Epithelial cell of umbilical artery (primary cell): ENCODE results near the gene GAD2. TPM values are rescaled to one million over a fixed set of nuclear protein-coding genes. Genes with fewer than 3 reads are reported as not detected.

Experiments used
- total RNA-seq: library from RNA; depleted of rRNA; stranded (reverse); fragments of >200 nt; gene quantifications from 2 replicates; pipeline ENCODE4 v1.2.3, GENCODE V29; 2014

GAD2 gene
- total RNA-seq: not detected in 2 replicates

DNA sequence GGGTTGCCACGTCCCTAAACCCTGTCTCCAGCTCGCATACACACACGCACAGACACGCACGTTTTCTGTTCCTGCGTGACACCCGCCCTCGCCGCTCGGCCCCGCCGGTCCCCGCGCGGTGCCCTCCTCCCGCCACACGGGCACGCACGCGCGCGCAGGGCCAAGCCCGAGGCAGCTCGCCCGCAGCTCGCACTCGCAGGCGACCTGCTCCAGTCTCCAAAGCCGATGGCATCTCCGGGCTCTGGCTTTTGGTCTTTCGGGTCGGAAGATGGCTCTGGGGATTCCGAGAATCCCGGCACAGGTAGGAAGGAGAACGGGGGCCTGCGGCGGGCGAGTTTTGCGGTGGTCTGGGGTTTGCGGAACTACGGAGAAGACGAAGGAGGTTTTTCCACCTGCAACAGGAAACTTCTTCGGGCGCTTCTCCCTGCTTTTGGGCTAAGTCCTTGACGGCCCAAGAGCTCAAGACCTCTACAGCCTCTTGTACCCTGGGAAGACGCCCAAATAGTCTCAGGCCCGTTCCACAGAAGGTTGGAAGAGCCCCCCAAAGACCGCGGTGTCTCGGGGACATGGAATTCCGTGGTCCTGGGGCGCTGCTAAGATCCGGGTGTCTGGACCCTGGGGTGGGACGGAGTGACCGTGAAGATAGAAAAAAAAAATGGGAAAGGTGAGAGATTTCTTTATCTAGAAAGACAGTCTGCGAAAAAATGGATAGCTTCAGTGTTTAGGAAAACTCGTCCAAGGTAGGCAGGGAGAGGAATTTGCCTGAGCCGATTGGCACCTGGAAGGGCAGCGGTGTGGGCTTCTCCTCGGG, at the start of gene GAD2:
Gene GAD2, plus strand, starts transcription at position 190 of the 811 bp plus-strand sequence. Its CDS starts 36 bp downstream, at position 226.

Other genes with a start within 250 kb of the GAD2 start
- gene APBB1IP, start 221.6 kb downstream of the GAD2 start, total RNA-seq: not detected in 2 replicates